HCT116 (cell line): ENCODE results near the gene SLC25A20. TPM values are rescaled to one million over a fixed set of nuclear protein-coding genes. Genes with fewer than 3 reads are reported as not detected.

Experiments
- ATAC-seq: fragments of 200-7000 bp; cut with Tn5 transposase; 2 replicates; pipeline ENCODE4 v1.9.1; 2020; ENCODE audit warnings: mild to moderate bottlenecking, moderate library complexity
- BruUV-seq: library from RNA; stranded (reverse); fragments of 400-500 nt; replicated peaks from 2 replicates; lab custom pipeline; 2021; lab: Mats Ljungman, UMichigan
- CTCF ChIA-PET: fragments of 300-600 bp; sonication (Branson Sonifier 250); formaldehyde crosslinking; loops from one replicate; lab custom pipeline; 2021; ENCODE audit warnings: antibody characterized with exemption; lab: Charles Lee
- POLR2A ChIA-PET: fragments of 300-600, 350-600 bp; sonication (Branson Sonifier 250); formaldehyde crosslinking; loops from one replicate; lab custom pipeline; 2021; ENCODE audit warnings: antibody characterized with exemption; lab: Charles Lee
- RAD21 ChIA-PET, 2 experiments: fragments of 300-600 bp; sonication (Branson Sonifier 250); formaldehyde crosslinking; loops; one replicate each; lab custom pipeline; 2023; ENCODE audit warnings: low total read pairs in 2 of 2; ENCODE audit not compliant: uncharacterized antibody in 2 of 2, unreplicated experiment in 2 of 2, low non-redundant PET in 1 of 2; lab: Charles Lee
- DNase-seq: peaks from one replicate; pipeline ENCODE4 v3.0.0-alpha.2; 2010; ENCODE audit warnings: low read depth, low spot score
- H2AFZ ChIP-seq: fragments of 200-600 bp; shearing (Covaris generic), sonication (generic); 2 replicates; pipeline ENCODE4 v1.6.1; 2017; ENCODE audit warnings: low read depth, mixed run types, mixed read lengths, antibody characterized with exemption, low read length; ENCODE audit not compliant: poor library complexity, severe bottlenecking
- H3K27ac ChIP-seq: 2 replicates; pipeline ENCODE4 v1.5.1; 2012; ENCODE audit warnings: low read depth, low read length
- H3K27me3 ChIP-seq: fragments of 200-600 bp; sonication (generic); 2 replicates; pipeline ENCODE4 v1.6.1; 2016; ENCODE audit warnings: mixed run types, low read length, mixed read lengths; ENCODE audit not compliant: insufficient read depth
- H3K36me3 ChIP-seq, 2 experiments: fragments of 200-500 bp in 1 of 2; fragments of 200-600 bp in 1 of 2; sonication (Bioruptor generic) in 1 of 2; sonication (generic) in 1 of 2; 2 replicates each; pipeline versions ENCODE4 v1.5.1 to v1.6.1; 2014 to 2016; ENCODE audit warnings: low read length in 2 of 2, inconsistent platforms in 1 of 2, mixed read lengths in 1 of 2, mixed run types in 1 of 2; ENCODE audit not compliant: insufficient read depth in 2 of 2, control insufficient read depth in 1 of 2
- H3K4me1 ChIP-seq, 2 experiments: fragments of 200-600 bp in 1 of 2; sonication (generic) in 1 of 2; 2 replicates each; pipeline versions ENCODE4 v1.5.1 to v1.6.1; 2012 to 2017; ENCODE audit warnings: low read length in 2 of 2, inconsistent platforms in 1 of 2, mild to moderate bottlenecking in 1 of 2, mixed read lengths in 1 of 2, mixed run types in 1 of 2, moderate library complexity in 1 of 2; ENCODE audit not compliant: insufficient read depth in 2 of 2, control insufficient read depth in 1 of 2
- H3K4me2 ChIP-seq: fragments of 200-600 bp; sonication (generic); 2 replicates; pipeline ENCODE4 v1.6.1; 2017; ENCODE audit warnings: mixed run types, low read length, mixed read lengths
- H3K4me3 ChIP-seq, 2 experiments: fragments of 200-600 bp in 1 of 2; sonication (generic) in 1 of 2; replicated peaks in 1 of 2; 2 replicates each; pipeline ENCODE4 v1.5.1; 2011 to 2016; ENCODE audit warnings: low read length in 2 of 2, control low read depth in 1 of 2, low read depth in 1 of 2, mild to moderate bottlenecking in 1 of 2, mixed read lengths in 1 of 2, mixed run types in 1 of 2
- H3K79me2 ChIP-seq: fragments of 200-600 bp; sonication (generic); 2 replicates; pipeline ENCODE4 v1.6.1; 2017; ENCODE audit warnings: mild to moderate bottlenecking, mixed run types, low read length, moderate library complexity, mixed read lengths; ENCODE audit not compliant: insufficient read depth
- H3K9ac ChIP-seq: fragments of 200-600 bp; sonication (generic); 2 replicates; pipeline ENCODE4 v1.6.1; 2016; ENCODE audit warnings: low read length, mixed read lengths
- H3K9me2 ChIP-seq: fragments of 200-600 bp; sonication (generic), shearing (Covaris generic); 2 replicates; pipeline ENCODE4 v1.6.1; 2017; ENCODE audit warnings: mixed run types, mild to moderate bottlenecking, moderate library complexity; ENCODE audit not compliant: insufficient read depth
- H3K9me3 ChIP-seq, 2 experiments: fragments of 200-500 bp in 1 of 2; fragments of 200-600 bp in 1 of 2; sonication (Bioruptor generic) in 1 of 2; sonication (generic) in 1 of 2; 2 replicates each; pipeline ENCODE4 v1.6.1; 2014 to 2017; ENCODE audit warnings: low read length in 2 of 2, mixed read lengths in 2 of 2, inconsistent platforms in 1 of 2, low read depth in 1 of 2, mild to moderate bottlenecking in 1 of 2, mixed run types in 1 of 2, moderate library complexity in 1 of 2; ENCODE audit not compliant: control insufficient read depth in 1 of 2, insufficient read depth in 1 of 2
- H4K20me1 ChIP-seq: fragments of 200-600 bp; sonication (generic), shearing (Covaris generic); 2 replicates; pipeline ENCODE4 v1.6.1; 2017; ENCODE audit warnings: mixed run types, mild to moderate bottlenecking, moderate library complexity; ENCODE audit not compliant: insufficient read depth
- ATF3 ChIP-seq: IDR thresholded peaks from 2 replicates; pipeline ENCODE4 v1.6.1; 2012
- CBX3 ChIP-seq: IDR thresholded peaks from 2 replicates; pipeline ENCODE4 v1.6.1; 2012; ENCODE audit warnings: low read depth
- EZH2 ChIP-seq: fragments of 200-600 bp; sonication (generic); IDR thresholded peaks from 2 replicates; pipeline ENCODE4 v1.6.1; 2017; ENCODE audit warnings: antibody characterized with exemption, mixed run types
- EZH2phosphoT487 ChIP-seq: fragments of 200-600 bp; IDR thresholded peaks from 2 replicates; pipeline ENCODE4 v1.6.1; 2018; ENCODE audit warnings: antibody characterized with exemption, borderline replicate concordance
- MAX ChIP-seq: IDR thresholded peaks from 2 replicates; pipeline ENCODE4 v1.6.1; 2012
- RAD21 ChIP-seq: IDR thresholded peaks from 2 replicates; pipeline ENCODE4 v1.6.1; 2012; ENCODE audit warnings: low read depth, mild to moderate bottlenecking
- SP1 ChIP-seq: IDR thresholded peaks from 2 replicates; pipeline ENCODE4 v1.6.1; 2012; ENCODE audit warnings: low read depth
- intact Hi-C: fragments of 100-400 bp; cut with micrococcal nuclease; formaldehyde crosslinking; loops from 2 replicates; pipeline ENCODE4 v1.10.0; 2022
- total RNA-seq: library from RNA; stranded (reverse); gene quantifications from one replicate; pipeline ENCODE4 v1.2.1, GENCODE V29; 2021; ENCODE audit not compliant: unreplicated experiment

SLC25A20 gene
- total RNA-seq, 1 experiment from 2014 or later, result 8.7 TPM

- no peak for TF ChIP-seq CBX3
- TF ChIP-seq SP1, result no peak
- TF ChIP-seq RAD21, result no peak
- TF ChIP-seq ATF3, result no peak
- TF ChIP-seq EZH2, result no peak
These were observed 50.9 kb downstream of the SLC25A20 start, which contains the start of gene PRKAR2A (continued) for GRCh38 chr3:48847504-48848423.

GRCh38 chr3:48847053-48847503 lies 51.6 kb downstream of the SLC25A20 start:
- ChIA-PET CTCF (interaction anchor here (0.9 to 1.2 kb wide), 2 partner anchors 9 to 107 kb away, joined by 3 read pairs; no protein-coding TSS in a partner anchor), POLR2A (interaction anchor here (0.6 to 1.4 kb wide), 5 partner anchors 13 to 1032 kb away, joined by 3 to 5 read pairs (median 3); partner anchors contain the start of genes ARIH2 and IP6K2), RAD21 (no interaction called here)
- peaks cover 7 to 21% of the 10 kb centered on the region in 2 experiments; a peak in 3 of 4 replicates for H3K4me1 ChIP-seq
- BruUV-seq, result no TSS peak
- no peaks in the 10 kb centered on the region for H4K20me1 ChIP-seq
- no peaks in the 10 kb centered on the region for H3K9me2 ChIP-seq
- peak overlapping the region; percentile 100 for H3K4me2 ChIP-seq
- H3K27ac ChIP-seq, result peak overlapping the region; percentile 94
- H3K36me3 ChIP-seq, result no peaks in the 10 kb centered on the region
- intact Hi-C loops, result no loop called here
- ATAC-seq (peak; percentile 75), DNase-seq (peak; percentile 68)
- no peak overlapping the region for H2AFZ ChIP-seq
- H3K27me3 ChIP-seq, result no peaks in the 10 kb centered on the region
- H3K9me3 ChIP-seq, result no peaks in the 10 kb centered on the region
- TF ChIP-seq EZH2phosphoT487 (no peak), MAX (peak; percentile 56; the same call in 1 of the 2 replicates)
- peaks cover 22% of the 10 kb centered on the region for H3K79me2 ChIP-seq
- peak overlapping the region; percentile 86 for H3K9ac ChIP-seq
- peak overlapping the region; percentile 72 to 90 for H3K4me3 ChIP-seq
